Activated CD8-positive, alpha-beta memory T cell treated with anti-CD3 and anti-CD28 coated beads, Interleukin-2, amount 10 ng/mL, durations not matched to agents 7 days and 5 days (primary cell): ENCODE data around the gene MTA1. TPM values are rescaled to one million over a fixed set of nuclear protein-coding genes. Genes with fewer than 3 reads are reported as not detected.
A peak's percentile ranks its signal among the peaks of the same experiment; 100 is the strongest.

Experiments used
- ATAC-seq: fragments of 150-1000 bp; cut with Tn5 transposase; one replicate; pipeline ENCODE4 v1.10.0; 2021; ENCODE audit warnings: moderate library complexity
- CTCF ChIA-PET: fragments of 350-600 bp; sonication (Branson Sonifier 250); formaldehyde crosslinking; loops from one replicate; lab custom pipeline; 2021; ENCODE audit warnings: antibody characterized with exemption; lab: Charles Lee
- DNase-seq: peaks from one replicate; pipeline ENCODE4 v3.0.0-alpha.2; 2020
- H3K27ac Mint-ChIP-seq: one replicate; pipeline ENCODE4 v1.8.0; 2021; ENCODE audit warnings: mild to moderate bottlenecking, mixed read lengths
- H3K27me3 Mint-ChIP-seq: one replicate; pipeline ENCODE4 v1.8.0; 2021; ENCODE audit warnings: mixed read lengths
- H3K36me3 Mint-ChIP-seq: one replicate; pipeline ENCODE4 v1.8.0; 2021; ENCODE audit warnings: mild to moderate bottlenecking, mixed read lengths
- H3K4me1 Mint-ChIP-seq: one replicate; pipeline ENCODE4 v1.8.0; 2021; ENCODE audit warnings: mixed read lengths
- H3K4me3 Mint-ChIP-seq: one replicate; pipeline ENCODE4 v1.8.0; 2021; ENCODE audit warnings: mild to moderate bottlenecking, moderate library complexity, mixed read lengths
- H3K9me3 Mint-ChIP-seq: one replicate; pipeline ENCODE4 v1.8.0; 2022; ENCODE audit warnings: low read depth, mixed read lengths
- total RNA-seq, 2 experiments: library from RNA; stranded (reverse); gene quantifications; one replicate each; pipeline ENCODE4 v1.2.3, GENCODE V29; 2021

Gene MTA1
- total RNA-seq, 2 experiments from 2014 or later: 134 to 141 TPM

DNA sequence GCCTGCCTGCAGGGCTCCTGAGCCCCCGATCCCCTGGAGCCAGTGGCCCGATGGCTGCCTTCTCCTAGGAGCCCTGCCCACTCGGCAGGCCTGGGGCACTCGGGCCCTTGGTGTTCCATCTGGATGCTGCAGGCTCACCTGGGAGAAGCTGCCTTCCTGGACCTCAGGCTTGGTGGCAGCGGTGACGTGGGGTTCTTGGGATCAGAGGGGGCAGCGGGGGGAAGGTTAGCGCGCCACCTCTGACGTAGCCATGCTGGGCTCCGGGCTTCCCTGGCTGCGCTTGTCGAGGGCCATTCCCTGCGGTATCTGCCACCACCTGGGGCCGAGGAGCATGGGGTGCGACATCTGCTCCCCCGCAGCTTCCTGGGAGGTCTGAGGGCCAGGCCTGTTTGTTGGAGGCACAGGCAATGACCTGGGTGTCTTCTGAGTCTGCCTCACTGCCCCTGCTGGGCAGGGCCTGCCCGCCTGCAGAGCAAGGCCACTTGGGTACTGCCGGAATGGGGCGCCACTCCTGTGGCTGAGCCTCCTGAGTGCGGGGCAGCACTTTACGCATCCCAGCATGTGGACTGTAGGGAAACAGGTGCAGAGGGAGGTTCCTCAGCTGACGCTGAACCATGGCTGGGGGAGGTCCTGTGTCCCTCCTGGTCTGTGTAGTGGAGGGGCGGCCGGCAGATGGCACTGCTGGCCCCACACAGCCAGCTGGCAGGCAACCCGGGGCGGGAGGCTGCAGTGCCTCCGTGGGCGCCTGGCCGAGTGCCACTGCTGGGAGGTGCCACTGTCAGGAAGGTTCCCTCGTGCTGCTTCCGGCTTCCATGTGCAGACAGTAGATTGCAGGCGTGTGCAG, 20.3 kb downstream of the MTA1 start:
- peaks cover 1% of the 10 kb centered on the region for H3K4me1 Mint-ChIP-seq
- DNase-seq (no peak), ATAC-seq (no peak)
- H3K9me3 Mint-ChIP-seq: no peaks in the 10 kb centered on the region
- no peaks in the 10 kb centered on the region for H3K27me3 Mint-ChIP-seq
- peaks cover 7% of the 10 kb centered on the region for H3K36me3 Mint-ChIP-seq
- CTCF ChIA-PET: no interaction called here
- no peak overlapping the region for H3K4me3 Mint-ChIP-seq
- no peak overlapping the region for H3K27ac Mint-ChIP-seq

- DNase-seq (no peak), ATAC-seq (no peak)
- H3K9me3 Mint-ChIP-seq: no peaks in the 10 kb centered on the region
- H3K4me3 Mint-ChIP-seq: no peak overlapping the region
- no peak overlapping the region for H3K27ac Mint-ChIP-seq
- peaks cover 4% of the 10 kb centered on the region for H3K36me3 Mint-ChIP-seq
- no peaks in the 10 kb centered on the region for H3K4me1 Mint-ChIP-seq
- no peaks in the 10 kb centered on the region for H3K27me3 Mint-ChIP-seq
- CTCF ChIA-PET: no interaction called here
These were observed 20.9 kb downstream of the MTA1 start for GRCh38 chr14:105440554-105440900.

DNA sequence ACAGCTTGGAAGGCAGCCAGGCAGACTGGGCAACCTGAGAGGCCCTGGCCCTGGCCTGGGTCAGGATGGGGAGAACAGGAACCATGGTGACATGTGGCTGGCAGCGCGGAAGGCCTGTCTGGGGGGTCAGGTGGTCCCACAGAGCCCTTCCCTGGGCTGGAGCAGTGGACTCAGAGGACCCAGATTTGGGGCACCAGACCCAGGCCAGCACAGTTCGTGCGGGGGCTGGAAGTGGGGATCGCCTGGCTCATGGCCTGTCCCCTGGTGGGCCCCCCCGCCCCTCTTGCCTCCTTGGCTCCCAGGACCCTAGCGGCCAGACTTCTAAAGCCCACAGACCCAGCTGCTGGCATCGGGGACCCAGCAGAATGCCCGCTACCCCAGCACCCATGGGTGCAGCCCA, 21.4 kb downstream of the MTA1 start:
- Mint-ChIP-seq H3K4me1 (no peaks in the 10 kb centered on the region), H3K4me3 (no peak overlapping the region), H3K36me3 (peaks cover 3% of the 10 kb centered on the region), H3K27ac (no peak overlapping the region), H3K9me3 (no peaks in the 10 kb centered on the region), H3K27me3 (no peaks in the 10 kb centered on the region)
- CTCF ChIA-PET: no interaction called here
- no peak for ATAC-seq
- no peak for DNase-seq

DNA sequence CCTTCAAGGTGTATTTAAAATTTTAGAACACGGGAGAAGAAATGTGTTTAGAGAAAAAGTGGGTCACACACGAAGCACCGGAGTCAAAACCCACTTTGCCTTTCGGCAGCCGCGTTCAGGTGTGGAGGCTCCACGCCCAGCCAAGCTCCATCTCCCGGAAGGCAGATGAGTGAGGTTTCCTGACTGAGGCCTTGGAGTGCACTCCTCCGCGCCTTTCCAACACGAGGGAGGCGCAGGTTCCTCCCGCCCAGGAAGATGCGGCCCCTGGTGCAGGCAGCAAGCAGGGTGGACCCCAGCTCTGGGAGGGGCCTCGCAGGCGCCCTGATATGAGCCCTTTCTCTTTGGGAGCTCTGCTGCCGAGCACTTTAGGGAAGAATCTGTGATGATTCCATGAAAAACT, 22.5 kb downstream of the MTA1 start:
- no peaks in the 10 kb centered on the region for H3K9me3 Mint-ChIP-seq
- H3K4me3 Mint-ChIP-seq: no peak overlapping the region
- H3K27ac Mint-ChIP-seq: no peak overlapping the region
- peaks cover 2% of the 10 kb centered on the region for H3K36me3 Mint-ChIP-seq
- no peaks in the 10 kb centered on the region for H3K27me3 Mint-ChIP-seq
- H3K4me1 Mint-ChIP-seq: no peaks in the 10 kb centered on the region
- no peak for ATAC-seq
- DNase-seq: no peak
- CTCF ChIA-PET: no interaction called here

GRCh38 chr14:105442834-105443233, 23.2 kb downstream of the MTA1 start:
- Mint-ChIP-seq H3K27me3 (no peaks in the 10 kb centered on the region), H3K36me3 (peaks cover 2% of the 10 kb centered on the region), H3K4me3 (no peak overlapping the region), H3K9me3 (no peaks in the 10 kb centered on the region), H3K27ac (no peak overlapping the region), H3K4me1 (no peaks in the 10 kb centered on the region)
- ATAC-seq: no peak
- no peak for DNase-seq
- CTCF ChIA-PET: no interaction called here

DNA sequence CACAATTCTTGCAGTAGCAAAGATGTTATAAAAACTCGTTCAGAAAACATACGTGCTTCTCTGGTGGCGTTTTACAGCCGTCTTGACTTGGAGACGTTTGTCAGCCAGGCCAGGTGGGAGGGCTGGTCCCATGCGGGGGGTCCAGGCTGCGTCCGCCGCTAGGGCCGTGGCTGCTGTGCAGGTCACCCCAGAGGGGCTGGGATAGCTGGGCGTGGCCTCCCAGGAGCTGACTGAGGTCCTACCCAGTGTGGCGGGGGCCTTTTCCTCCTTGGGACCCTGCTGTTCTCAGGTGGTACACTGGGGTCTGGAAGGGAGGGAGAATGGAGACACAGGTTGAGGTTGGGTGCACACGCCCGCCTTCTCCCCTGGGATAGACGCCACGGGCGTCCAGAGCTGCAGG, 25.2 kb downstream of the MTA1 start:
- peaks cover 2% of the 10 kb centered on the region for H3K36me3 Mint-ChIP-seq
- no peak overlapping the region for H3K27ac Mint-ChIP-seq
- ATAC-seq (no peak), DNase-seq (no peak)
- H3K9me3 Mint-ChIP-seq: no peaks in the 10 kb centered on the region
- no peaks in the 10 kb centered on the region for H3K27me3 Mint-ChIP-seq
- CTCF ChIA-PET: no interaction called here
- H3K4me1 Mint-ChIP-seq: no peaks in the 10 kb centered on the region
- no peak overlapping the region for H3K4me3 Mint-ChIP-seq

DNA sequence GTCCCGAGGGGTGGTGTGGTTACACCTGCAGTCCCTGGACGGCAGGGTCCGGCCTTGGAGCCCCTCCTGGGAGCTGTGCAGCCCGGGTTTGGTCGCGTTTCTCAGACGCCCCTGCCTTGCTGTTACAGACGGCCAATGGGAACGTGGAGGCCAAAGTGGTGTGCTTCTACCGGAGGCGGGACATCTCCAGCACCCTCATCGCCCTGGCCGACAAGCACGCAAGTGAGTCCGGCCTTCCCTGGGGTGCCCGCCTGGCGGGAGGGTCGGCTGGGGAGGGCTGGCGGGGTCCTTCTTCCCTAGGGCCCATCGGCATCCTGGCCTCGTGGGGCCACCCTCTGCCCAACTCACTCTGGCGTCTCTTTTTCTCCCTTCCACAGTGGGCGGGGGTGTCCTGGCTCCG, 25.7 kb downstream of the MTA1 start:
- H3K9me3 Mint-ChIP-seq: no peaks in the 10 kb centered on the region
- CTCF ChIA-PET: no interaction called here
- H3K27ac Mint-ChIP-seq: no peak overlapping the region

GRCh38 chr14:105445901-105446845, 26.5 kb downstream of the MTA1 start:
- CTCF ChIA-PET: no interaction called here
- Mint-ChIP-seq H3K27ac (no peak overlapping the region), H3K4me1 (no peaks in the 10 kb centered on the region), H3K36me3 (peaks cover 2% of the 10 kb centered on the region), H3K4me3 (no peak overlapping the region), H3K9me3 (no peaks in the 10 kb centered on the region), H3K27me3 (no peaks in the 10 kb centered on the region)
- DNase-seq (no peak), ATAC-seq (no peak)

More for the DNA sequence above, 25.7 kb downstream of the MTA1 start:
- Mint-ChIP-seq H3K27me3 (no peaks in the 10 kb centered on the region), H3K4me3 (no peak overlapping the region), H3K4me1 (no peaks in the 10 kb centered on the region), H3K36me3 (peaks cover 2% of the 10 kb centered on the region)
- no peak for ATAC-seq
- DNase-seq: no peak

DNA sequence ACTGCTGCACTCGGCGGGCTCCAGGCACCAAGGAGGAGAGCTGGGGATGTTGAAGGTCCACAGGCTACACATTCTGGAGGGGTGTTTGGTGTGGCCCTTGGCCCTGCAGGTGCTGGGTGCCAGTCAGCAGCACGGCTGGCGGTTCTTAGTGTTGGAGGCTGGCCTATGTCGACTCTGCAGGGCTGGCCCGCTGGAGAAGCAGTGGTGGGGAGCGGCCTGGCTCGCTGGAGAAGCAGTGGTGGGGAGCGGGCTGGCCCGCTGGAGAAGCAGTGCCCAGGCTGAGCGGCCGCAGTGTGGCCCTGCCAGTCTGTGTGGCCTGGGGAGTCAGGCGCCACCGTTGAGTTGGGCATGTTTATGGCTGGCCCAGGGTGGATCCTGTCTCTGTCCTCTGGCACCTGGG, 27.3 kb downstream of the MTA1 start:
- Mint-ChIP-seq H3K27ac (no peak overlapping the region), H3K27me3 (no peaks in the 10 kb centered on the region), H3K36me3 (peaks cover under 1% of the 10 kb centered on the region), H3K9me3 (no peaks in the 10 kb centered on the region), H3K4me1 (no peaks in the 10 kb centered on the region), H3K4me3 (no peak overlapping the region)
- CTCF ChIA-PET: no interaction called here
- DNase-seq (no peak), ATAC-seq (no peak)

DNA sequence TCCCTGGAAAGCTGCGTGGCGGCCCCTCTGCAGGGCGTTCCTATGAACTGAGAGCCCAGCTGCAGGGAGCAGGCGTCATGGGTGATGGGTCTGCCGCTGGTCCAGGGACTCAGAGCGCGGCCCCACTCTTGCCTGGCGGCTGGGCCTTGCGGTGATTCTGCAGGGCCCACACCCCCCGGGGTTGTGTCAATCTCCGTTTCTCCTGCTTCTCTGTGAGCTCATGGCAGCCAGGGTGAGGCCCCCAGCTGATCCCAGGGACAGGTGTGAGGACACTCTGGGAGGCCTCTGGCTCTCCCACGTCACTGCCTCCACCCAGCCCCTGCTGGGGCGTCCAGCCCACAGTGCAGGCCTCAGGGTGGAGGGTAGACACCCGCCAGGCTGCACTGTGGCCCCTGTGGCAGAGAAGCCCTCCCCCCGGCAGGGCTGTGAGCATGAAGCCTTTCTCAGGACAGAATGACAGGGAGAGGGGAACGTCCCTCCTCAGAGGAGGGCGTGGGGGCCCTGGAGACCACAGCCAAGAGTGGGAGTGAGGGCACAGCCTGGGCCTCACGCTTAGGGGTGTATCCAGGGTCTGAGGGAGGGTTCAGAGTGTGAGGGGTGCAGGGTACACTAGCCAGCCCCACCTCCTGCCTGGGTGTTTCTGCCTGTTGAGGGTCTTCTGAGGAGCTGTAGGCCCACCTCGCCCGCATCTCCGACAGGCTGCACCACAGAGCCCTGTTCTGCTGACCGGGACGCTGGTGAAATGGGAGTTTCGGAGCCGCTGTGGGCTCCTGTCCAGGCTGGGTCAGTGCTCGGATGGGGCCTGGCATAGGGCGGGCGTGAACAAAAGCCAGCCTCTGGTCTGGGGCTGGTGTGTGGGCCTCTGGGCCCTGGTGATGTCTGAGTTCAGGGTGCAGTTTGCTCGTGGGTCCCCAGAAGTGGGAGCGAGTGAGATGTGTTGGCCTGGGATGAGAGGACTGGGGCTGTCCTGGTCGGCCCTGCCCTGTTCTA, 28.3 kb downstream of the MTA1 start:
- Mint-ChIP-seq H3K4me1 (no peaks in the 10 kb centered on the region), H3K36me3 (peaks cover 2% of the 10 kb centered on the region), H3K27me3 (no peaks in the 10 kb centered on the region), H3K4me3 (no peak overlapping the region), H3K27ac (no peak overlapping the region), H3K9me3 (no peaks in the 10 kb centered on the region)
- DNase-seq: no peak
- CTCF ChIA-PET: interaction anchor here (0.6 to 1.7 kb wide), 13 partner anchors 12 to 77 kb away, joined by 3 to 9 read pairs (median 4); partner anchors contain the start of gene CRIP1
- no peak for ATAC-seq

DNA sequence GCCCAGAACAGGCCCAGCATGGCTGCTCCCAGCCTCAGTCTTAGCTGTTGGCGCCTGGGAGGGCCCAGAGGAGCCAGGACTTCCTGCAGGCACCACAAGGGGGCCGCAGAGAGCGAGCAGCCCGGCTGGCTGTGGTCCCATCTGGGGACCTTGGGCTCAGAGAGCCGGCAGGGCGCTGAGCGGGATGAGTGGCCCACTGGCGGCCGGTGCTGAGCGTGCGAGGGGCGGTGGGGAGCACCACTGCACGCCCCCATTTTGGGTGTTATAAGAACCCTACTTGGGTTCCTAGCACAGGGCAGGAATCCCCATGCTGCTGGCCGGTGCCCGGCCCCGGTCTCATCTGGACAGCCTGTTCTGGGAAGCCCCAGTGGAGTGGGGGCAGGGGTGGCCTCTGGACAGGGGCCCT, 29.1 kb downstream of the MTA1 start:
- H3K27me3 Mint-ChIP-seq: no peaks in the 10 kb centered on the region
- ATAC-seq: peak; percentile 93
- H3K4me1 Mint-ChIP-seq: no peaks in the 10 kb centered on the region
- peaks cover 2% of the 10 kb centered on the region for H3K36me3 Mint-ChIP-seq
- H3K4me3 Mint-ChIP-seq: no peak overlapping the region
- CTCF ChIA-PET: interaction anchor here (0.7 to 1.7 kb wide), 12 partner anchors 13 to 78 kb away, joined by 3 to 9 read pairs (median 4); partner anchors contain the start of gene CRIP1
- peak; percentile 66 for DNase-seq
- no peak overlapping the region for H3K27ac Mint-ChIP-seq
- no peaks in the 10 kb centered on the region for H3K9me3 Mint-ChIP-seq

- H3K27me3 Mint-ChIP-seq: no peaks in the 10 kb centered on the region
- CTCF ChIA-PET: interaction anchor here (1.8 kb wide), 1 partner anchor 40 kb away, joined by 6 read pairs; no protein-coding TSS in a partner anchor
- ATAC-seq (no peak), DNase-seq (no peak)
- peaks cover 2% of the 10 kb centered on the region for H3K36me3 Mint-ChIP-seq
- H3K27ac Mint-ChIP-seq: no peak overlapping the region
- no peaks in the 10 kb centered on the region for H3K4me1 Mint-ChIP-seq
- H3K4me3 Mint-ChIP-seq: no peak overlapping the region
- no peaks in the 10 kb centered on the region for H3K9me3 Mint-ChIP-seq
These were observed 29.9 kb downstream of the MTA1 start for GRCh38 chr14:105449276-105450122.
